OCI-LY7 (cell line): ENCODE measurements around the gene ART1.

Experiments
- CTCF ChIP-seq: fragments of 200-600 bp; sonication (generic); conservative IDR thresholded peaks from 2 replicates; pipeline ENCODE4 v1.5.1; 2014; ENCODE audit warnings: mild to moderate bottlenecking, antibody characterized with exemption, low read length, moderate library complexity, mixed read lengths
- EZH2phosphoT487 ChIP-seq: fragments of 200-600 bp; sonication (generic); IDR thresholded peaks from 2 replicates; pipeline ENCODE4 v1.6.1; 2018; ENCODE audit warnings: low read depth, borderline replicate concordance, mild to moderate bottlenecking, mixed run types, antibody characterized with exemption, low read length, moderate library complexity, mixed read lengths

GRCh38 chr11:3685923-3686322 lies 41.0 kb downstream of the ART1 start:
- TF ChIP-seq CTCF: no peak
- TF ChIP-seq EZH2phosphoT487: no peak
